HepG2 (cell line): ENCODE measurements around the gene MAGT1. TPM values are rescaled to one million over a fixed set of nuclear protein-coding genes. Genes with fewer than 3 reads are reported as not detected.
A peak's percentile ranks its signal among the peaks of the same experiment; 100 is the strongest.

Source experiments
- ARNT2 ChIP-seq: sonication (generic); formaldehyde crosslinking; IDR thresholded peaks from 2 replicates; pipeline ENCODE4 v1.8.0; 2022; ENCODE audit warnings: mild to moderate bottlenecking, low read depth, missing genetic modification reagents, moderate library complexity
- BCL6 ChIP-seq: IDR thresholded peaks from 2 replicates; pipeline ENCODE4 v1.6.1; 2016; ENCODE audit warnings: missing genetic modification reagents, missing compliant biosample characterization
- CREB3 ChIP-seq: sonication (generic); formaldehyde crosslinking; IDR thresholded peaks from 2 replicates; pipeline ENCODE4 v1.5.0; 2020; ENCODE audit warnings: missing genetic modification reagents
- MAZ ChIP-seq, 2 experiments: sonication (generic) in 1 of 2; formaldehyde crosslinking in 1 of 2; IDR thresholded peaks; 2 replicates each; pipeline versions ENCODE4 v1.5.0 to v1.6.1; 2012 to 2020; ENCODE audit warnings: low read depth in 2 of 2, mild to moderate bottlenecking in 2 of 2, borderline replicate concordance in 1 of 2, improper control_type of control experiment in 1 of 2, low read length in 1 of 2, missing genetic modification reagents in 1 of 2, moderate library complexity in 1 of 2
- MEIS1 ChIP-seq: sonication (generic); formaldehyde crosslinking; IDR thresholded peaks from 2 replicates; pipeline ENCODE4 v1.9.0; 2021; ENCODE audit warnings: mild to moderate bottlenecking, missing genetic modification reagents, moderate library complexity, borderline replicate concordance
- MNT ChIP-seq: fragments of 450-650 bp; IDR thresholded peaks from 2 replicates; pipeline ENCODE4 v1.6.1; 2016
- NKX3-1 ChIP-seq: sonication (generic); formaldehyde crosslinking; IDR thresholded peaks from 2 replicates; pipeline ENCODE4 v1.5.0; 2020; ENCODE audit warnings: missing genetic modification reagents
- NR2C2 ChIP-seq: sonication (generic); formaldehyde crosslinking; IDR thresholded peaks from 2 replicates; pipeline ENCODE4 v1.4.0; 2020; ENCODE audit warnings: missing genetic modification reagents, mild to moderate bottlenecking, moderate library complexity, borderline replicate concordance
- POGZ ChIP-seq: sonication (generic); formaldehyde crosslinking; IDR thresholded peaks from 2 replicates; pipeline ENCODE4 v1.4.0; 2020; ENCODE audit warnings: mild to moderate bottlenecking, missing genetic modification reagents
- RFX3 ChIP-seq: IDR thresholded peaks from 2 replicates; pipeline ENCODE4 v1.6.1; 2016; ENCODE audit warnings: missing biosample characterization, missing genetic modification reagents
- RFXANK ChIP-seq: IDR thresholded peaks from 2 replicates; pipeline ENCODE4 v1.6.1; 2016
- RNF219 ChIP-seq: sonication (generic); formaldehyde crosslinking; IDR thresholded peaks from 2 replicates; pipeline ENCODE4 v1.5.0; 2020; ENCODE audit warnings: mild to moderate bottlenecking, missing genetic modification reagents
- TGIF2 ChIP-seq: IDR thresholded peaks from 2 replicates; pipeline ENCODE4 v1.6.1; 2016; ENCODE audit warnings: control low read depth, missing compliant biosample characterization
- ZBTB21 ChIP-seq: sonication (generic); formaldehyde crosslinking; IDR thresholded peaks from 2 replicates; pipeline ENCODE4 v1.4.0; 2020; ENCODE audit warnings: missing genetic modification reagents
- ZNF264 ChIP-seq: sonication (generic); formaldehyde crosslinking; IDR thresholded peaks from 2 replicates; pipeline ENCODE4 v1.4.0; 2020; ENCODE audit warnings: missing genetic modification reagents
- ZNF598 ChIP-seq: sonication (generic); formaldehyde crosslinking; IDR thresholded peaks from 2 replicates; pipeline ENCODE4 v1.5.1; 2020; ENCODE audit warnings: mild to moderate bottlenecking, missing genetic modification reagents, borderline replicate concordance
- ZNF724P ChIP-seq: sonication (generic); formaldehyde crosslinking; IDR thresholded peaks from 2 replicates; pipeline ENCODE4 v1.8.0; 2022; ENCODE audit warnings: missing genetic modification reagents, borderline replicate concordance
- ZNF773 ChIP-seq: sonication (generic); formaldehyde crosslinking; IDR thresholded peaks from 2 replicates; pipeline ENCODE4 v1.4.0; 2020; ENCODE audit warnings: missing genetic modification reagents, borderline replicate concordance
- polyA plus RNA-seq, 8 experiments: library from polyadenylated mRNA; depleted of rRNA in 3 of 8; stranded (reverse) in 7 of 8; unstranded in 1 of 8; fragments of >200 nt; fragmentation: Illumina TruSeq in 4 of 8; extraction: Trizol in 4 of 8; gene quantifications; 2 replicates each; pipeline versions ENCODE4 v1.2.1 to v1.2.3, GENCODE V29; 2011 to 2016; ENCODE audit warnings: low read depth in 4 of 8, missing spikeins in 1 of 8, mixed read lengths in 1 of 8; ENCODE audit not compliant: insufficient read depth in 1 of 8
- total RNA-seq, 5 experiments: library from RNA; depleted of rRNA; stranded (reverse); fragments of >200 nt; fragmentation: Illumina TruSeq; extraction: Trizol; gene quantifications; 2 replicates each; pipeline ENCODE4 v1.2.3, GENCODE V29; 2016; ENCODE audit warnings: low read depth in 1 of 5
- TF ChIP-seq, protein P1 (sequence below): sonication (generic); formaldehyde crosslinking; IDR thresholded peaks from 2 replicates; pipeline ENCODE4 v1.4.0; 2020; ENCODE audit warnings: missing genetic modification reagents
- TF ChIP-seq, protein P2 (sequence below): sonication (generic); formaldehyde crosslinking; IDR thresholded peaks from 2 replicates; pipeline ENCODE4 v1.5.1; 2020; ENCODE audit warnings: mild to moderate bottlenecking, missing genetic modification reagents, moderate library complexity
- TF ChIP-seq, protein P3 (sequence below): sonication (generic); formaldehyde crosslinking; IDR thresholded peaks from 2 replicates; pipeline ENCODE4 v1.8.1; 2023; ENCODE audit warnings: mild to moderate bottlenecking, missing genetic modification reagents

The MAGT1 gene
- total and polyA plus RNA-seq, 2 of the 13 experiments (the other 11 are each of a cell fraction or from before 2014, with no cell fraction given): 38.0 to 75.0 TPM

DNA sequence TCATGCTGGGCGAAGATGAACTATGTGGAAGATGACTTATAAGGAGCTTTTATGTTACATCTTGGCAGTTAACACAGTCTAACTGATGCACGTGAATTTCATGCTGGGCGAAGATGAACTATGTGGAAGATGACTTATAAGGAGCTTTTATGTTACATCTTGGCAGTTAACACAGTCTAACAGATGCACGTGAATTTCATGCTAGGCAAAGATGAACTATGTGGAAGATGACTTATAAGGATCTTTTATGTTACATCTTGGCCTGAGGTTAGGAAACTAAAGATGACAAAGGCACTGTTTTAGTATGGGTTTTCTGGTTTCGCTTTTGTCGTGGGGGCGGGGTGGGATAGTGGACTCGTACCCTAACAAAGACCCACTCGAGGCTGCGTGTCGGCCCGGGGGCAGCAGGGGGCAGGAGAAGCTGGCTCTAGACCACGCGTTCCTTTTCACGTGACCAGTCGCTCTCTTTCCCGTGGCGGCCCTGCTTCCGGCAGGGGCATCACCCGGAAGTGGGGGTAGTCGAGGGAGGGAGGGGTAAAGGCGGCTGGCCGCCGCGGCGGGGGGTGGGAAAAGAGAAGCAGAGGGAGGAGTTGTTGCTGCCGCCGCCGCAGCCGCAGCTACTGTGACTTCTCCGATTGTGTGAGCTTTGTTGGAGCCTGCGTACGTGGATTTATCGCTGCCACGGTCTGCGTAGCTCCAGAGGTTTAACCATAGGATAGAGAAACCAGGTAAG lies 15.0 kb upstream of the MAGT1 start, which contains the start of gene ATP7A (continued):
- no peak for TF ChIP-seq RNF219
- TF ChIP-seq, protein P1, sequence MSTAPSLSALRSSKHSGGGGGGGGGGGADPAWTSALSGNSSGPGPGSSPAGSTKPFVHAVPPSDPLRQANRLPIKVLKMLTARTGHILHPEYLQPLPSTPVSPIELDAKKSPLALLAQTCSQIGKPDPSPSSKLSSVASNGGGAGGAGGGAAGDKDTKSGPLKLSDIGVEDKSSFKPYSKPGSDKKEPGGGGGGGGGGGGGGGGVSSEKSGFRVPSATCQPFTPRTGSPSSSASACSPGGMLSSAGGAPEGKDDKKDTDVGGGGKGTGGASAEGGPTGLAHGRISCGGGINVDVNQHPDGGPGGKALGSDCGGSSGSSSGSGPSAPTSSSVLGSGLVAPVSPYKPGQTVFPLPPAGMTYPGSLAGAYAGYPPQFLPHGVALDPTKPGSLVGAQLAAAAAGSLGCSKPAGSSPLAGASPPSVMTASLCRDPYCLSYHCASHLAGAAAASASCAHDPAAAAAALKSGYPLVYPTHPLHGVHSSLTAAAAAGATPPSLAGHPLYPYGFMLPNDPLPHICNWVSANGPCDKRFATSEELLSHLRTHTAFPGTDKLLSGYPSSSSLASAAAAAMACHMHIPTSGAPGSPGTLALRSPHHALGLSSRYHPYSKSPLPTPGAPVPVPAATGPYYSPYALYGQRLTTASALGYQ (CRISPR knock-in tag): no peak
- TF ChIP-seq NR2C2: no peak; the same call in 1 of the 2 replicates
- no peak for TF ChIP-seq ZNF773 (CRISPR knock-in tag)
- TF ChIP-seq ZNF724P (CRISPR knock-in tag): no peak
- TF ChIP-seq ZNF598: no peak
- no peak for TF ChIP-seq TGIF2 (CRISPR knock-in tag)
- TF ChIP-seq RFXANK (CRISPR knock-in tag): no peak
- TF ChIP-seq, protein P2, sequence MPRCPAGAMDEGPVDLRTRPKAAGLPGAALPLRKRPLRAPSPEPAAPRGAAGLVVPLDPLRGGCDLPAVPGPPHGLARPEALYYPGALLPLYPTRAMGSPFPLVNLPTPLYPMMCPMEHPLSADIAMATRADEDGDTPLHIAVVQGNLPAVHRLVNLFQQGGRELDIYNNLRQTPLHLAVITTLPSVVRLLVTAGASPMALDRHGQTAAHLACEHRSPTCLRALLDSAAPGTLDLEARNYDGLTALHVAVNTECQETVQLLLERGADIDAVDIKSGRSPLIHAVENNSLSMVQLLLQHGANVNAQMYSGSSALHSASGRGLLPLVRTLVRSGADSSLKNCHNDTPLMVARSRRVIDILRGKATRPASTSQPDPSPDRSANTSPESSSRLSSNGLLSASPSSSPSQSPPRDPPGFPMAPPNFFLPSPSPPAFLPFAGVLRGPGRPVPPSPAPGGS (CRISPR knock-in tag): no peak
- TF ChIP-seq MEIS1 (CRISPR knock-in tag): no peak
- no peak for TF ChIP-seq NKX3-1 (CRISPR knock-in tag)
- no peak for TF ChIP-seq ARNT2 (CRISPR knock-in tag)
- peak; percentile 86 for TF ChIP-seq POGZ (CRISPR knock-in tag)
- TF ChIP-seq MAZ (IDR thresholded peaks at IDR 0.05; ENCODE audit: borderline replicate concordance, low read depth, low read length): peak; percentile 68; the same call in 1 of the 2 replicates
- TF ChIP-seq MAZ (CRISPR knock-in tag; IDR thresholded peaks at IDR 0.05; ENCODE audit: low read depth): peak; percentile 48; the same call in 1 of the 2 replicates
- TF ChIP-seq RFX3 (CRISPR knock-in tag): no peak
- TF ChIP-seq, protein P3, sequence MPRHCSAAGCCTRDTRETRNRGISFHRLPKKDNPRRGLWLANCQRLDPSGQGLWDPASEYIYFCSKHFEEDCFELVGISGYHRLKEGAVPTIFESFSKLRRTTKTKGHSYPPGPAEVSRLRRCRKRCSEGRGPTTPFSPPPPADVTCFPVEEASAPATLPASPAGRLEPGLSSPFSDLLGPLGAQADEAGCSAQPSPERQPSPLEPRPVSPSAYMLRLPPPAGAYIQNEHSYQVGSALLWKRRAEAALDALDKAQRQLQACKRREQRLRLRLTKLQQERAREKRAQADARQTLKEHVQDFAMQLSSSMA: no peak
- TF ChIP-seq ZBTB21 (CRISPR knock-in tag): no peak
- no peak for TF ChIP-seq ZNF264 (CRISPR knock-in tag)
- TF ChIP-seq BCL6 (CRISPR knock-in tag): no peak
- no peak for TF ChIP-seq CREB3 (CRISPR knock-in tag)
- peak; percentile 24; the same call in 1 of the 2 replicates for TF ChIP-seq MNT
